Neural crest cell (in vitro differentiated cells): ENCODE results near the gene SUGP2. TPM values are rescaled to one million over a fixed set of nuclear protein-coding genes. Genes with fewer than 3 reads are reported as not detected.

Source experiments
- DNase-seq: peaks from one replicate; pipeline ENCODE4 v3.0.0; 2021; ENCODE audit warnings: low read depth, mixed read lengths, low spot score
- H3K27ac Mint-ChIP-seq: one replicate; pipeline ENCODE4 v1.8.0; 2021; ENCODE audit warnings: mild to moderate bottlenecking, mixed read lengths; ENCODE audit not compliant: unreplicated experiment
- H3K27me3 Mint-ChIP-seq: 2 replicates; pipeline ENCODE4 v1.8.0; 2021; ENCODE audit warnings: low read depth, mild to moderate bottlenecking, mixed read lengths
- H3K36me3 Mint-ChIP-seq: 2 replicates; pipeline ENCODE4 v1.8.0; 2021; ENCODE audit warnings: low read depth, mild to moderate bottlenecking, mixed read lengths
- H3K4me1 Mint-ChIP-seq: 2 replicates; pipeline ENCODE4 v1.8.0; 2021; ENCODE audit warnings: mixed read lengths
- H3K4me3 Mint-ChIP-seq: one replicate; pipeline ENCODE4 v1.8.0; 2021; ENCODE audit warnings: mild to moderate bottlenecking, mixed read lengths
- H3K9me3 Mint-ChIP-seq: 2 replicates; pipeline ENCODE4 v1.8.0; 2021; ENCODE audit warnings: mixed read lengths
- total RNA-seq: library from RNA; stranded (reverse); gene quantifications from 2 replicates; pipeline ENCODE4 v1.2.1, GENCODE V29; 2021
- TF ChIP-seq, protein P1 (sequence below): fragments of 200-600 bp; sonication (generic); conservative IDR thresholded peaks from 2 replicates; pipeline ENCODE4 v1.5.0; 2021; ENCODE audit warnings: antibody characterized with exemption, mild to moderate bottlenecking

Gene SUGP2
- total RNA-seq, 1 donor from 2014 or later: 160 TPM

DNA sequence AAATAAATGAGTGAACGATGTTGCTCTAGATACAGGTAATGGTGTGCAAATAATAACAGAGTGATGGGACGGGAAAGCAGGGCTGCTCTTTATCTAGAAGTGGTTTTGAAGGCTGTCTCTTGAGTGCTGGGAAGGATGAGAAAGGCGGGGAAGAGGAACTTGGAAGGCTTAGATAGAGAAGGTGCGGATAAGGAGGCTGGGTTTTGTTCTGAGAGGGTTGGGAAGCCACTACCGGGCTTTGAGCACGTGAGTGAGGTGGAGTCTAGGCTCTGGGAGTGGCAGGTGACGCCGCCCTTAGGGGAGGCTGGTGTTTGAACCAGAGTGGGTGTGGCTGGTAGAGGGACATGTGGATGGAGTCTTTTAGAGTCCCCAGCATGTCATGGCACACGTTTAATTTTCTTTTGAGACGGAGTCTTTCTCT is 897 bp upstream of the SUGP2 start:
- H3K4me3 Mint-ChIP-seq: peak overlapping the region; percentile 90
- TF ChIP-seq, protein P1, sequence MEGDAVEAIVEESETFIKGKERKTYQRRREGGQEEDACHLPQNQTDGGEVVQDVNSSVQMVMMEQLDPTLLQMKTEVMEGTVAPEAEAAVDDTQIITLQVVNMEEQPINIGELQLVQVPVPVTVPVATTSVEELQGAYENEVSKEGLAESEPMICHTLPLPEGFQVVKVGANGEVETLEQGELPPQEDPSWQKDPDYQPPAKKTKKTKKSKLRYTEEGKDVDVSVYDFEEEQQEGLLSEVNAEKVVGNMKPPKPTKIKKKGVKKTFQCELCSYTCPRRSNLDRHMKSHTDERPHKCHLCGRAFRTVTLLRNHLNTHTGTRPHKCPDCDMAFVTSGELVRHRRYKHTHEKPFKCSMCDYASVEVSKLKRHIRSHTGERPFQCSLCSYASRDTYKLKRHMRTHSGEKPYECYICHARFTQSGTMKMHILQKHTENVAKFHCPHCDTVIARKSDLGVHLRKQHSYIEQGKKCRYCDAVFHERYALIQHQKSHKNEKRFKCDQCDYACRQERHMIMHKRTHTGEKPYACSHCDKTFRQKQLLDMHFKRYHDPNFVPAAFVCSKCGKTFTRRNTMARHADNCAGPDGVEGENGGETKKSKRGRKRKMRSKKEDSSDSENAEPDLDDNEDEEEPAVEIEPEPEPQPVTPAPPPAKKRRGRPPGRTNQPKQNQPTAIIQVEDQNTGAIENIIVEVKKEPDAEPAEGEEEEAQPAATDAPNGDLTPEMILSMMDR: no peak
- peaks cover 22% of the 10 kb centered on the region for H3K4me1 Mint-ChIP-seq
- no peaks in the 10 kb centered on the region for H3K9me3 Mint-ChIP-seq
- peak; percentile 8 for DNase-seq
- H3K27me3 Mint-ChIP-seq: peaks cover 2% of the 10 kb centered on the region
- peaks cover 27% of the 10 kb centered on the region for H3K36me3 Mint-ChIP-seq
- no peak overlapping the region for H3K27ac Mint-ChIP-seq

DNA sequence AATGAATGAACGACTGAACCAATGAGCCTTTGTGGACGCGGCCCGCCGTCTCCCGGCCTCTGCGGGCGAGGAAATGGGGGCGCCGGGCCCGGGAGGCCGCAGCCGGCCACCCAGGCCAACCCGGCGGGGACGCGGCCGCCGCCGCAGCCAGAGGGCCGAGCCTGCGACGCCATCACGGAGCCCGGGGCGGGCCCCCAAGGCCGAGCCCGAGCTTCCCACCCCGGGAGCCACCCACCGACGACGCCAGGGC is 216 bp downstream of the SUGP2 start:
- TF ChIP-seq, protein P1: no peak
- no peaks in the 10 kb centered on the region for H3K9me3 Mint-ChIP-seq
- H3K4me3 Mint-ChIP-seq: peak overlapping the region; percentile 98
- H3K4me1 Mint-ChIP-seq: peaks cover 25% of the 10 kb centered on the region
- peaks cover 28% of the 10 kb centered on the region for H3K36me3 Mint-ChIP-seq
- peaks cover 2% of the 10 kb centered on the region for H3K27me3 Mint-ChIP-seq
- no peak overlapping the region for H3K27ac Mint-ChIP-seq
- no peak for DNase-seq

DNA sequence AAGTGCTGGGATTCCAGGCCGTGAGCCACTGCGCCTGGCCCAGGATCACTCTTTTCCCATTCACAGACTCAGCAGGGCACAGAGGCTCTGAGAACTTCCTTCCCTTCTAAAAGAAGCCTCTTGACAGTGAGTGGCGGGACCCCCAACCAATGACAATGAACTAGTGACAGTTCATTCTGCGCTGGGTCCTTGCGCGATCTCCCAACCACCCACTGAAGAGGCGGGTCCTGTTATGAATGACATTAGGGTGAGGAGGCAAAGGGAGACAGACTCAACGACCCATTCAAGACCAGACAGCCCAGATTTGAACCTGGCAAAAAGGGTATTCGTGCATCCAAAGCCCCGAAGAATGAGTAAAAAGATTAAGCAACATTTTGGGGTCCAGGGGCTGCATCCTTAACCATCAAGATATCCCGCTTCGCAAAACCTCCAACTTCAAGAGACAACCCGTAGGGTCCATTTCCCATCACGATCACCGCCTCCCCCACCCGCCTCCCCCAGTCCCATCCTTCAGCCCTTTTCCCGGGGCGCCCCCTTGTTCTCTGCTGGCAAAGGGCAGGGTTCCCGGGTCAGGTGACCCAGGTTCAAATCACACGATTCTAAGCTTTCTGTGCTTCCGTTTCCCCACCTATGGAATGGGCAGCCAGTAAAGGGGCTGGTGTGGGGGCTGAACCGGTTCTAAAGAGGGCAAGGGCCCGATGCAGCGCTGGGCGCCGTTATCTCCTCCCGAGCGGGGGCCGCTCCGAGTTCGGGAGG is 719 bp downstream of the SUGP2 start:
- peak overlapping the region; percentile 55 for H3K27ac Mint-ChIP-seq
- peak; percentile 86 for DNase-seq
- H3K9me3 Mint-ChIP-seq: no peaks in the 10 kb centered on the region
- TF ChIP-seq, protein P1: no peak
- H3K4me1 Mint-ChIP-seq: peaks cover 28% of the 10 kb centered on the region
- peak overlapping the region; percentile 98 for H3K4me3 Mint-ChIP-seq
- H3K36me3 Mint-ChIP-seq: peaks cover 28% of the 10 kb centered on the region
- peaks cover 2% of the 10 kb centered on the region for H3K27me3 Mint-ChIP-seq

DNA sequence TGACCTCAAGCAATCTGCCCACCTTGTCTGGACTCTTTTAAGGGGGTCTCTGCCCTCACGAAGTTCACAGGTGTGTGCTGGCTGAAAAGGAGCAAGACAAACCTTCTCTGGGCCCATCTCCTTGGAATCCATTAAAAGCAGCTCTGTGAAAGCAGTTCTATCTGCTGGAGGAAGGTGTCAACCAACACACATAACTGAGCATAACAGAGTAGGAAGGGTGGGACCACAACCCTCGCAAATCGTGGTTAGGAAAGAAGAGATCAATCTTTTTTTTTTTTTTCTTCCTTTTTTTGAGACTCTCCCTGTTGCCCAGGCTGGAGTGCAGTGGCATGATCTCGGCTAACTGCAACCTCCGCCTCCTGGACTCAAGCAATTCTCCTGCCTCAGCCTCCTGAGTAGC is 1.4 kb downstream of the SUGP2 start:
- H3K27ac Mint-ChIP-seq: peak overlapping the region; percentile 55

DNA sequence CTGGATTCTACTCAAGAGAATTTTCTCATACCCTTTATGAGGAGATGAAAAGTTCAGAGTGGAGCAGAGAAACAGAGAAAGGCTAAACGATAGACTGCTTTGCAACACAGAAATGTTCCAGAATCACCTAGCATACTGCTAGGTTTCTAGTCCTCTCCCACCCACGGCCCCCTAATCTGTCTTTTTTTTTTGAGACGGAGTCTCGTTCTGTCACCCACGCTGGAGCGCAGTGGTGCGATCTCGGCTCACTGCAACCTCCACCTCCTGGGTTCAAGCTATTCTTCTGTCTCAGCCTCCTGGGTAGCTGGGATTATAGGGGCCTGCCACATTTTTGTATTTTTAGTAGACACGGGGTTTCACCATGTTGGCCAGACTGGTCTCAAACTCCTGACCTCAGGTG is 4.8 kb downstream of the SUGP2 start:
- no peak for DNase-seq
- Mint-ChIP-seq H3K27ac (no peak overlapping the region), H3K4me1 (peaks cover 16% of the 10 kb centered on the region), H3K9me3 (no peaks in the 10 kb centered on the region), H3K27me3 (peaks cover 2% of the 10 kb centered on the region), H3K4me3 (no peak overlapping the region), H3K36me3 (peaks cover 16% of the 10 kb centered on the region)
- TF ChIP-seq, protein P1: no peak

More for the DNA sequence above, 1.4 kb downstream of the SUGP2 start:
- peaks cover 28% of the 10 kb centered on the region for H3K4me1 Mint-ChIP-seq
- TF ChIP-seq, protein P1: no peak
- H3K4me3 Mint-ChIP-seq: peak overlapping the region; percentile 98
- H3K27me3 Mint-ChIP-seq: peaks cover 2% of the 10 kb centered on the region
- DNase-seq: no peak
- no peaks in the 10 kb centered on the region for H3K9me3 Mint-ChIP-seq
- peaks cover 27% of the 10 kb centered on the region for H3K36me3 Mint-ChIP-seq
